Measurements from ENCODE around the gene PPARD. TPM values are rescaled to one million over a fixed set of nuclear protein-coding genes. Genes with fewer than 3 reads are reported as not detected.

Gene PPARD
- total RNA-seq, 2 experiments from 2014 or later: 16.5 to 19.2 TPM

DNA sequence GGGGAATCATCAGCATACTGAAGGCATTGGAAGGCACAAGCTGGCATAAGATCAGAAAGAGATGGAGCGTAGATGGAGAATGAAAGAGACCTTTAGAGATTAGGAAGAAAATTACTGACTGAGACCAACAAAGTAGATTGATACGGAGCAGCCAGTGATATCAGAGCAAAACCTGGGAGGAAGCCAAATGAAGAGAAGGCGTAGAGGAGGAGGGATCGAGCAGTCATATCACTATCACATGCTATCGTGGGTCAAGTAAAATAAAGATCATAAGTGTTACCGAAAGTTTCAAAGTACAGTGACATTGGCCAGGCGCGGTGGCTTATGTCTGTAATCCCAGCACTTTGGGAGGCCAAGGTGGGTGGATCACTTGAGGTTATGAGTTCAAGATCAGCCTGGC, 56.2 kb downstream of the PPARD start:
- intact Hi-C loops (cut with DNase I, micrococcal nuclease): no loop called here
- Mint-ChIP-seq H3K4me3 (no peak overlapping the region), H3K27me3 (no peaks in the 10 kb centered on the region), H3K36me3 (ENCODE audit: low read depth) (peaks cover 2% of the 10 kb centered on the region), H3K4me1 (peaks cover 33% of the 10 kb centered on the region), H3K9me3 (ENCODE audit: low read depth) (no peaks in the 10 kb centered on the region), H3K27ac (no peak overlapping the region)
- ATAC-seq: no peak
- DNase-seq: no peak
- ChIA-PET CTCF (interaction anchor here (0.9 kb wide), 1 partner anchor 9 kb away, joined by 3 read pairs; no protein-coding TSS in a partner anchor), POLR2A (no interaction called here)

DNA sequence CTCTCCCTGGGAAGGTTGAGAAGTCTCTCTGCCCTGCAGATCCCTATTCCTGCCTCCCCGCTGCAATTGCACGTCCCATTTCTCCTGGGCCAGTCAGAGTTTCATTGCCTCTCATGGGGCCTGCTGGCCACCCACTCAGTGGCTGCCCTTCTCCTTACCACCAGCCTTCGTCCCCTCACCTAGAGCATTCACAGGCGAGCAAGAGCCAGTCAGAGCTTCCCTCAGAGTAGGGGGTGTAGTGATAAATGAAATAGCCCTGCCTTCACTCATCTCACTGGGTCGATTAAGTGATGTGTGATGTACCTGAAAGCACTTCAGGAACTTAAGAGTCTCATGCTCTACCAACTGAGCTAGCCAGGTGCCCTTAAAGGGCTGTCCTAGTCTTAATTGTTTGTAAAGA, 57.8 kb downstream of the PPARD start:
- no peak overlapping the region for H3K4me3 Mint-ChIP-seq
- ChIA-PET CTCF (interaction anchor here (0.6 to 1.5 kb wide), 5 partner anchors 20 to 1384 kb away, joined by 3 to 6 read pairs (median 4); partner anchors contain the start of gene RPL10A), POLR2A (no interaction called here)
- peaks cover 19% of the 10 kb centered on the region for H3K4me1 Mint-ChIP-seq
- H3K27ac Mint-ChIP-seq: no peak overlapping the region
- no peaks in the 10 kb centered on the region for H3K27me3 Mint-ChIP-seq
- H3K36me3 Mint-ChIP-seq (ENCODE audit: low read depth): peaks cover 2% of the 10 kb centered on the region
- no peaks in the 10 kb centered on the region for H3K9me3 Mint-ChIP-seq (ENCODE audit: low read depth)
- no peak for ATAC-seq
- intact Hi-C loops (cut with DNase I, micrococcal nuclease): no loop called here
- no peak for DNase-seq

DNA sequence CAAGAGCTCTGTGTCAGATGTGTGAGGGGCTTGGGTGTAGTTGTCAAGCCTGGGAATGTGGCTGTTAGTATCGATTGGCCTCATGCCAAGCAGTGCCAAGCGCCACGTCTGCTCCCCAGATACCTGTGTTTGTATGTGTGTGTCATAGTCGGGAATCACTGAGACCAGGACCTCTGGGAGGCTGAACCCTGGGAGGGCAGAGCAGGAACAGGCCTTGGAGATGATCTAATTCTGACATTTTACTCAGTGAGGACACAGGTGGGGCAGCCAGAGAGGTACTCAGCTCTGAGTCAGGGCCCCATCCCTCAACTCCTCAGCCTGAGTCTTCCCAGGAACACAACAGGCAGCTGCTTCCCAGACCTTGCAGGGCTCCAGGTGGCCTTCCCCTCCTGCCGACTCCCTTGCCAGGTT, 58.5 kb downstream of the PPARD start:
- ATAC-seq: no peak
- Mint-ChIP-seq H3K4me1 (peaks cover 15% of the 10 kb centered on the region), H3K9me3 (ENCODE audit: low read depth) (no peaks in the 10 kb centered on the region), H3K27ac (peak overlapping the region; percentile 66), H3K27me3 (no peaks in the 10 kb centered on the region), H3K4me3 (no peak overlapping the region), H3K36me3 (ENCODE audit: low read depth) (peaks cover 2% of the 10 kb centered on the region)
- CTCF ChIA-PET: interaction anchor here (1.5 kb wide), 1 partner anchor 19 kb away, joined by 6 read pairs; no protein-coding TSS in a partner anchor
- POLR2A ChIA-PET: no interaction called here
- intact Hi-C loops (cut with DNase I, micrococcal nuclease): no loop called here
- DNase-seq: no peak

DNA sequence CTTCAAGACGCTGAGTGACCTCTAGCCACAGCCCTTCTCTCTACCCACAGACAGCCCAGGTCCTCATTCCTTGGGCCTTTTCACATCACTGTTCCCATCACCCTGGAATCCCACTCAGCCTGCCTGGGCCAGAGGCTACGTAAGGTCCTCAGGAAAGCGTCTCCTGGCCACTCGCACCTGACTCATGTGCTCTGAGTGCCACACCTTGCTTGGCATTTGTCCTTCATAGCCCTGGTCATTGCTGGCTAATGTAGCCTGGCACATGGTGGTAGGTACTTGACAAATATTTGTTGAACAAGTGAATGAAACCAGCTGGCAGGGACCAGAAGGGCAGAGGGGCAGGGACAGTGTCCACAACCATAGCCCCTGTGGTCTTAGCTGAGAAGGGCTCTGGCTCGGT, 59.2 kb downstream of the PPARD start:
- no peak overlapping the region for H3K4me3 Mint-ChIP-seq
- CTCF ChIA-PET: no interaction called here
- intact Hi-C loops (cut with DNase I, micrococcal nuclease): no loop called here
- H3K9me3 Mint-ChIP-seq (ENCODE audit: low read depth): no peaks in the 10 kb centered on the region
- ATAC-seq (no peak), DNase-seq (no peak)
- POLR2A ChIA-PET: no interaction called here
- peak overlapping the region; percentile 66 for H3K27ac Mint-ChIP-seq
- H3K27me3 Mint-ChIP-seq: no peaks in the 10 kb centered on the region
- peaks cover 2% of the 10 kb centered on the region for H3K36me3 Mint-ChIP-seq (ENCODE audit: low read depth)
- peaks cover 15% of the 10 kb centered on the region for H3K4me1 Mint-ChIP-seq

DNA sequence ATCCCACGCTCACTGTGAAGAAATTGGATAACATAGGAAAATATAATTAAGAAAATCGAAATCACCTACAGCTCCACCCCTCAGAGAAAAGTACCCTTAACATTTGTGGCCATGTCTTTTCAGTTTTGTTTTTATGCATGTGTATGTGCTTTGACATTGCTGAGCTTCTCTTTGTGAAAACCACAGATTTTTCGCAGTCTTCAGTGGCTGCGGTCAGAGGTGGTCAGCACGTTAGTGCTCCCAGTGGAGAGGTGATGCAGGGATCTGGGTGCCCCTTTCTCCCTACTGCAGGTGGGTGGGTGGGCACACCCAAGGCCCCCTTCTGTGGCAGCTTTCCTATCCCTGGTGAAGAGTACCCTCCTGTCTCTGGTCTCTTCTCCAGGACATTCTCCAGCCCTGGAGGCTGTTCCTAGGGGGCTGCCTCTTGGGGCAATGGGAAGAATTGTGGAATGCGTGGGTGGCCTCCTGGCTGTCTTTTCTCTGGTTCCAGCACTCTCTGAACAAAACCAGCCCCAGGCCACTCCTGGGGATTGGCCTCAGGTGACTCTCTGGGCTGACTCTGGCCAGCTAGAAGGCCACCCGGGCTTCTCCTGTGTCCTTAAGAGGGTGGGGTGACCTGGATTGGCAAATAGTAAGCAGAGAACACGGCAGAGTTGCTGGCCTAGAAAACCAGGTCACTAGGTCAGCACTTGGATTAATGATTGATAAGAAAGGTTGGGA, 59.9 kb downstream of the PPARD start:
- ATAC-seq (no peak), DNase-seq (no peak)
- H3K36me3 Mint-ChIP-seq (ENCODE audit: low read depth): peaks cover 2% of the 10 kb centered on the region
- H3K27me3 Mint-ChIP-seq: no peaks in the 10 kb centered on the region
- no peak overlapping the region for H3K4me3 Mint-ChIP-seq
- POLR2A ChIA-PET: no interaction called here
- peaks cover 10% of the 10 kb centered on the region for H3K4me1 Mint-ChIP-seq
- intact Hi-C loops (cut with DNase I, micrococcal nuclease): no loop called here
- CTCF ChIA-PET: no interaction called here
- no peaks in the 10 kb centered on the region for H3K9me3 Mint-ChIP-seq (ENCODE audit: low read depth)
- H3K27ac Mint-ChIP-seq: no peak overlapping the region

DNA sequence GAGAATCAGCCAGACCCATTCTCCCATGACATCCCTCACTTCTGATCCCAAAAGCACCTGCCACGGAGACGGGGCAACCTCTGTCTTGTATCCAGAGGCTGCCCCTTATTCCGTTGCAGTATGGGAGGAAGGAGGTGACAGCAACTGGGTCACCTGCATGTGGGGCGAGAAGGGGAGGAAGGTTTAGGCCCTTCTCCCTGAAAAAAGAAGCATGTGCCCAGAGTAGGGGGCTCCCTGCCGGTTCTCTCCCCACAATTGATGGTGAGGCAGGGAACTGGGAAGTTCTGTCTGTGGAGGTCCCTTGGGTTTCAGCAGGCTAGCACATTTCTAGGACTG, 60.5 kb downstream of the PPARD start:
- H3K27me3 Mint-ChIP-seq: no peaks in the 10 kb centered on the region
- ATAC-seq: no peak
- intact Hi-C loops (cut with DNase I, micrococcal nuclease): no loop called here
- H3K4me1 Mint-ChIP-seq: peaks cover 10% of the 10 kb centered on the region
- no peak overlapping the region for H3K4me3 Mint-ChIP-seq
- H3K9me3 Mint-ChIP-seq (ENCODE audit: low read depth): no peaks in the 10 kb centered on the region
- peaks cover 2% of the 10 kb centered on the region for H3K36me3 Mint-ChIP-seq (ENCODE audit: low read depth)
- CTCF ChIA-PET: no interaction called here
- no peak for DNase-seq
- POLR2A ChIA-PET: no interaction called here
- no peak overlapping the region for H3K27ac Mint-ChIP-seq

DNA sequence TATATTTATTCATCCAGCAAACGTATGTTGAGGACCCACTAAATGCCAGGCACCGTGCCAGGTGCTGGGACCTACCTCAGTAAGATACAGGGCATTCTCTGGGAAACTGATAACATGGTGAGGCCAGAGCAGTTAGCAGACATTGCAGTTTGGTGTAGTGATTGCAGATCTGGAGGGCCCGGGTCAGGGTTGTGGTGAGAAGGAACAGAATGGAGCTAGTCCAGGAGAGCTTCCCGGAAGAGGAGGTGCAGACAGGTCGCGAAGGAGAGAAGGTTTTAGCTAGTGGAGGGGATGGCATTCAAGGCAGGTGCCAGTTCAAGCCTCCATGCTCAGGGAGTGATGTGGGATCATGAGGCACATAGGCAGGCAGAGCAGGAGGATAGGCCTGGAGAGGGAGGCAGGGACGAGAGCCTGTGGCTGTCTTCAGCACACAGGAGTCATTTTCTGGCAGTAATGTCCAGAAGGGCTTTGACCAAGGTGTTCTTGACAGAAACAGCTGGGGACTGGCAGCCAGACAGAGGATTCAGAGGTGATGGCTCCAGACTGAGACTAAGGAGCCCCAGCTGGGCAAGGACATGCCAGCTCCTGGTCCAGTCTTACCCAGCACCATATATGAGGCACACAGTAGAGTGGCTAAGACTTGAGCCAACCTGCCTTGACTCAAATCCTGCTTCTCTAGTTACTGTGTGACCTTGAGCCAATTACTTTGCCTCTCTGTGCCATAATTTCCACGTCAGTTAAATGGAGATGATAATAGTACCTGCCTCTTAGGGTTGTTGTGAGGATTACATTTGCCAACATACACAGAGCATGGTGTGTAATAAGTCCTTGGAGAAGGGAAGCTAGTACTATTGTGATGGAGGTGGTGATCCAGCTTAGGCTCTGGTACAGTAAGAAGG, 61.4 kb downstream of the PPARD start:
- H3K27ac Mint-ChIP-seq: no peak overlapping the region
- DNase-seq: no peak
- POLR2A ChIA-PET: no interaction called here
- no peaks in the 10 kb centered on the region for H3K27me3 Mint-ChIP-seq
- ATAC-seq: no peak
- H3K4me1 Mint-ChIP-seq: peaks cover 10% of the 10 kb centered on the region
- no peaks in the 10 kb centered on the region for H3K9me3 Mint-ChIP-seq (ENCODE audit: low read depth)
- CTCF ChIA-PET: interaction anchor here (1.0 kb wide), 1 partner anchor 59 kb away, joined by 3 read pairs; no protein-coding TSS in a partner anchor
- H3K4me3 Mint-ChIP-seq: no peak overlapping the region
- no peaks in the 10 kb centered on the region for H3K36me3 Mint-ChIP-seq (ENCODE audit: low read depth)
- intact Hi-C loops (cut with DNase I, micrococcal nuclease): no loop called here

DNA sequence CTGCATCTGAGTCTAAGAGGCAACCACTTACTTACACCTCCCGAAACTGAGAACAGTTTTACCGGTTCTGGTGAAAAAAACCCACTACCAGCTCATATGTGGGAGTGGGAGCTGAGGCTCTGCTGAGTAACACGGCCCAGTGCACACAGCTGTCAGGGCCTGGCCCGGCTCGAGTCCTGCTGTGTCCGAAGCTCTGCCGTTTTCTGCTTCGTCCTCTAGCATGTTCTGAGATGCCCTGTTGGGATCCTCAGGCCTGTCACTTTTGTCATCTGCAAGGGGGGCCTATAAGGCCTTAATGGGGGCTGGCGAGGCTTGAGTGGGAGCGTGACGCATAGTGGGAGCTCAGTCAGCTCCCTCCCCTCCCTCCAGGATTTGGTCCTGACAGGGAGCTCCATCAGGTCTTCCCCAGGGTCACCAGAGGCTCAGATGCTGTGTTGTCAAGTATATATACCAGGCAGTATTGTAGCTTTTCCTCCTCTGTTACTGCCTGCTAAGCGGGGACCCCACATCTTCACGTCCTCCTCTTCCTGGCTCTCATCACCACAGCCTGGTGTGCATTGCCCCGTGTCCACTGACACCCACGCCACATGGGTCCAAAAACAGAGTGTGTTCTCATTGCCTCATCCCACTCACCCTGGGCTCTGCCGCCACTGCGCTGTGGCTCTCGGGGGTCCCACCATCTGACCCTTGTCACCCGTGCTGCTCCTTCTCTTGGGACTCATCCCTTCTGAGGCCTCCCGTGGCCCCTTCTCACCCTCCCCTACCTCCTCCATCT, 64.5 kb downstream of the PPARD start:
- DNase-seq (no peak), ATAC-seq (no peak)
- no peak overlapping the region for H3K4me3 Mint-ChIP-seq
- ChIA-PET CTCF (interaction anchor here (0.6 to 1.0 kb wide), 4 partner anchors 8 to 152 kb away, joined by 3 read pairs; no protein-coding TSS in a partner anchor), POLR2A (no interaction called here)
- intact Hi-C loops (cut with DNase I, micrococcal nuclease): no loop called here
- H3K27ac Mint-ChIP-seq: no peak overlapping the region
- H3K4me1 Mint-ChIP-seq: peaks cover 20% of the 10 kb centered on the region
- H3K9me3 Mint-ChIP-seq (ENCODE audit: low read depth): no peaks in the 10 kb centered on the region
- H3K36me3 Mint-ChIP-seq (ENCODE audit: low read depth): peaks cover 6% of the 10 kb centered on the region
- H3K27me3 Mint-ChIP-seq: no peaks in the 10 kb centered on the region

DNA sequence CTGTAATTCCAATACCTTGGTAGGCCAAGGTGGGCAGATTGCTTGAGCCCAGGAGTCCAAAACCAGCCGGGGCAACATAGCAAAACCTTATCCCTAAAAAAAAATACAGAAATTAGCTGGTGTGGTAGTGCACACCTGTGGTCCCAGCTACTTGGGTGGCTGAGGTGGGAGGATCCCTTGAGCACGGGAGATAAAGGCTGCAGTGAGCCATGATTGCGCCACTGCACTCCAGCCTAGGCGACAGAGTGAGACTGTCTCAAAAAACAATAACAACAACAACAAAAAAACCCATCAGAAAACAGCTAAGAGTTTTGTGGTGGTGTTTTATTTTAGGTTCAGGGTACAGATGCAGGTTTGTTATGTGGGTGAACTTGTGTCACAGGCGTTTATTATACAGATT, 66.9 kb downstream of the PPARD start:
- peaks cover 10% of the 10 kb centered on the region for H3K36me3 Mint-ChIP-seq (ENCODE audit: low read depth)
- ChIA-PET POLR2A (no interaction called here), CTCF (interaction anchor here (0.6 to 0.7 kb wide), 2 partner anchors 119 to 139 kb away, joined by 3 read pairs; no protein-coding TSS in a partner anchor)
- intact Hi-C loops (cut with DNase I, micrococcal nuclease): no loop called here
- ATAC-seq (no peak), DNase-seq (no peak)
- H3K27ac Mint-ChIP-seq: peak overlapping the region; percentile 32
- H3K9me3 Mint-ChIP-seq (ENCODE audit: low read depth): no peaks in the 10 kb centered on the region
- H3K4me1 Mint-ChIP-seq: peaks cover 16% of the 10 kb centered on the region
- H3K27me3 Mint-ChIP-seq: no peaks in the 10 kb centered on the region
- no peak overlapping the region for H3K4me3 Mint-ChIP-seq

DNA sequence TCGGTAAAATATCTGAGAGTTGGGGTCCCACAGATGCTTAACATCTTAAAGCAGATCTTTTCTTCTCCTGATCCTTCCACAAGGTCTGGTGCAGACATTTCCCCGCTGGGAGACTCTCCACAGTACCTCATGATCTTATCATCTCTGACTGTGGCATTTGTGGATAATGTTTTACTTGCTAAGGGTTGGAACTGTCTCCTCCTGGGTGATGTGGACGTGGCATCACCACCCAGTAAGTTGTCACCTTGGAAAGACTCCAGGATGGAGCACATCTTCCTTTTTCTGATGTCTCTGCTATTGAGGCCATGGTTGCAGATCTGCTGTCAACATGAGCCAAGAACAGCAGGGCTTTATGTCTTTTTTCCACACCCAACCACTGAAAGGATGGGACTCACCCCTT, 67.8 kb downstream of the PPARD start:
- CTCF ChIA-PET: no interaction called here
- peak overlapping the region; percentile 32 for H3K27ac Mint-ChIP-seq
- POLR2A ChIA-PET: no interaction called here

DNA sequence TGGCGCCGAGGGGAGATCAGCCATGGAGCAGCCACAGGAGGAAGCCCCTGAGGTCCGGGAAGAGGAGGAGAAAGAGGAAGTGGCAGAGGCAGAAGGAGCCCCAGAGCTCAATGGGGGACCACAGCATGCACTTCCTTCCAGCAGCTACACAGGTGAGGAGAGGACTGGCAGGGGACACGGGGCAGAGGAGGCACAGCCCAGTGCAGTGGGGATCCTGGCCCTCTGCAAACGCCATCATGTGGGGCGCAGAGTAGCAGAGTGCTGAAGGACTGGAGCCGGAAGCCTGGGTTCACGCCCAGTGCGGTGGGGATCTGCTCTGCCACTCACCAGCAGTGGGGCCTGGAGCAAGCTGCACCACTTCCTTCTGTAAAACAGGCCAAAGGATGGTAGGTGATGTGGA, 68.7 kb downstream of the PPARD start:
- DNase-seq (peak; percentile 35), ATAC-seq (peak; percentile 49)
- intact Hi-C loops (cut with DNase I, micrococcal nuclease): no loop called here
- CTCF ChIA-PET: interaction anchor here (0.7 to 0.9 kb wide), 2 partner anchors 34 to 233 kb away, joined by 3 read pairs; no protein-coding TSS in a partner anchor
- H3K9me3 Mint-ChIP-seq (ENCODE audit: low read depth): no peaks in the 10 kb centered on the region
- no peaks in the 10 kb centered on the region for H3K27me3 Mint-ChIP-seq
- peaks cover 15% of the 10 kb centered on the region for H3K36me3 Mint-ChIP-seq (ENCODE audit: low read depth)
- H3K4me1 Mint-ChIP-seq: peaks cover 22% of the 10 kb centered on the region
- no peak overlapping the region for H3K4me3 Mint-ChIP-seq
- POLR2A ChIA-PET: no interaction called here
- no peak overlapping the region for H3K27ac Mint-ChIP-seq

More for the DNA sequence above, 67.8 kb downstream of the PPARD start:
- peaks cover 19% of the 10 kb centered on the region for H3K4me1 Mint-ChIP-seq
- H3K9me3 Mint-ChIP-seq (ENCODE audit: low read depth): no peaks in the 10 kb centered on the region
- no peak for ATAC-seq
- no peaks in the 10 kb centered on the region for H3K27me3 Mint-ChIP-seq
- no peak overlapping the region for H3K4me3 Mint-ChIP-seq
- H3K36me3 Mint-ChIP-seq (ENCODE audit: low read depth): peaks cover 10% of the 10 kb centered on the region
- DNase-seq: no peak
- intact Hi-C loops (cut with DNase I, micrococcal nuclease): no loop called here

Data from activated CD4-positive, alpha-beta T cell treated with anti-CD3 and anti-CD28 coated beads for 36 hours (primary cell).